NCI-H748 (cell line): ENCODE results near the gene VIL1.

ENCODE experiments used
- DNase-seq: peaks from one replicate; lab custom pipeline; 2025; ENCODE audit not compliant: unreplicated experiment; lab: John Stamatoyannopoulos, UW

VIL1 gene

GRCh38 chr2:218435003-218435982 is 16.4 kb downstream of the VIL1 start:
- no peak for DNase-seq

DNA sequence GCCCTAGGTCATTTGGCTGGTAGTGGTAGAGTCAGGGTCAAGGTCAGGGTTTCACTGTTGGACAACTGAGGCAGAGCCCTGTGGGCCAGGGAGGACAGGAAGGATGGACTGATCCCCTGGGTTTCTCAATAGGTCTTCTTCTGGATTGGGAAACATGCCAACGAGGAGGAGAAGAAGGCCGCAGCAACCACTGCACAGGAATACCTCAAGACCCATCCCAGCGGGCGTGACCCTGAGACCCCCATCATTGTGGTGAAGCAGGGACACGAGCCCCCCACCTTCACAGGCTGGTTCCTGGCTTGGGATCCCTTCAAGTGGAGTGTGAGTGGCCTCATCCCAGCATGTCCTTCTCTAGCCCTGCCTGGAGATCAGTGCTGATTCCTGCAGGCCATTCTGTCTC is 18.1 kb downstream of the VIL1 start:
- no peak for DNase-seq

GRCh38 chr2:218437969-218438368 is 19.0 kb downstream of the VIL1 start:
- no peak for DNase-seq

DNA sequence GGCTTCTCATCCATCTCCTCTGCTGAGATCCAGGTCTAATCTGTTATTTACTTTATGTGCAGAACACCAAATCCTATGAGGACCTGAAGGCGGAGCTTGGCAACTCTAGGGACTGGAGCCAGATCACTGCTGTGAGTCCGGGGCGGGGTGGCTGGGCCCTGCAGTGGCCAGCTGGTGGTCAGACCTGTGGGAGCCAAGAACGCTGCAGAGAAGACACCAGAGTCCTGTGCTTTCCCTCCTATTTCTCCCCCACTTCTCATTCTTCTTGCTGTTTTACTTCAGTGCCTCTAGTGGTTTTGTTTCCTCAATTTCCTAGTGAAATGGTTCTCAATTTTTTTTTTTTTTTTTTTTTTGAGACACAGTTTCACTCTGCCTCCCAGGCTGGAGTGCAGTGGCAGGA is 19.7 kb downstream of the VIL1 start:
- DNase-seq: no peak

- no peak for DNase-seq
Measured at GRCh38 chr2:218444692-218445357, 25.9 kb downstream of the VIL1 start.

DNA sequence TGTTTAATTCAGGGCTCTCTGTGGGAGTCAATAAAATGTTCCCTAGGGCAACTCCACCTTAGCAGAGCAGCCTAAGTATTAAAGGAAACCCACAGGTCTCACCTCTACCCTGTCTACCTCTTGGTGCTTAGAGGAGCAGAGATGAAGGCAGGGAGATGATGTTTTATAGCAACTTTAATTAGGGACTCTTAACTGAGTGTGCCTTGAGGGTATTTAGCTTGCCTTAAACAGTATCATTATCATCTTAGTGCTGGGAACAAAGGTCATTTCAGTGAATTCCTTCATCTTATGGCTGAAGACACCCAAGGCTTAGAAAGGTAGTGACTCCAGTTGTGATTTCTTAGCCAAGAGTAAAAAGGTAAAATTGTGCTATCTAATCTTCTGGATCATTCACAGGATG is 26.7 kb downstream of the VIL1 start:
- DNase-seq: no peak

GRCh38 chr2:218446547-218446946 is 27.6 kb downstream of the VIL1 start:
- DNase-seq: no peak

- no peak for DNase-seq
Measured at GRCh38 chr2:218447072-218447471, 28.1 kb downstream of the VIL1 start.

DNA sequence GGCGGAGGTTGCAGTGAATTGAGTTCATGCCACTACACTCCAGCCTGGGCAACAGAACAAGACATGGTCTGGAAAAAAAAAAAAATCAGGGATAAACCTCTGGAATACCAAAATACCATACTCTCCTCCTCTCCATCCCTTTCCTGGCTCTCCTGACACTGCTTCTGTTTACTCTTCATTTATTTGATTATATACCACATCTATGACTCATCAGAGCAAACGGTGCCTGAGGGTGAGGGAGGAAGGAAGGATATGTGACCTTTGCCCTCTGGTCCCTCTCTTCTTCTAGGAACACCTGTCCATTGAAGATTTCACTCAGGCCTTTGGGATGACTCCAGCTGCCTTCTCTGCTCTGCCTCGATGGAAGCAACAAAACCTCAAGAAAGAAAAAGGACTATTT is 30.0 kb downstream of the VIL1 start:
- no peak for DNase-seq

GRCh38 chr2:218452079-218452478 is 33.2 kb downstream of the VIL1 start:
- DNase-seq: no peak

DNA sequence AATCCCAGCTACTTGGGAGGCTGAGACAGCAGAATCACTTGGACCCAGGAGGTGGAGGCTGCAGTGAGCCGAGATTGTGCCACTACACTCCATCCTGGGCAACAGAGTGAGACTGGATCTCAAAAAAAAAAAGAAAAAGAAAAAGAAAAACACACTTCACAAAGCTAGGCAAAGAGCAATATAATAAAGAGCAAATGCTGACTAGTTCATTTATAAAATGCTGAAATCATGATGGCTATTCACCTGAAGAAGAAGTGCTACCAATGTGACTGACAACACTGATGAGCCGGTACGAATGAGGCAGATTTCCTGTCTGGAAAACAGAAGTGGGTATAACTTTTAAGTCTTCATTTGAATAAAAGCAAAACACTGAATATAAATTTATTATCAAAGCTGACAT is 37.9 kb downstream of the VIL1 start:
- DNase-seq: no peak

DNA sequence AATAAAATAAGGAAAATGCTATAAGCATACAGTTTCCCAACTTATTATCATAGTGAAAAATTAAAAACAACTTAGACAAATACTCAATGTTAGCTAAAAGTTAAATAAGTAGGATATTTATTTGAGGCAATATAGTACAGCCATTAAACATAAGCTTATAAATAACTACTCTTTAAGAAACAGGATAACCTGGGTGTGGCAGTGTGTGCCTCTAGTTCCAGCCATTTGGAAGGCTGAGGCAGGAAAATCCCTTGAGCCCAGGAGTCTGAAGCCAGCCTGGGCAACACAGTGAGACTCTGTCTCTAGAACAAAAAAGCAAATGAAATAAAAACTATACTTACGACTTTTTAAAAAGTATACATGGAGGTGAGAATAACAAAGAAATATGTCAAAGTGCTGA is 39.7 kb downstream of the VIL1 start:
- no peak for DNase-seq

GRCh38 chr2:218465987-218466633 is 47.2 kb downstream of the VIL1 start:
- no peak for DNase-seq

GRCh38 chr2:218470448-218470847 is 51.5 kb downstream of the VIL1 start:
- no peak for DNase-seq

DNA sequence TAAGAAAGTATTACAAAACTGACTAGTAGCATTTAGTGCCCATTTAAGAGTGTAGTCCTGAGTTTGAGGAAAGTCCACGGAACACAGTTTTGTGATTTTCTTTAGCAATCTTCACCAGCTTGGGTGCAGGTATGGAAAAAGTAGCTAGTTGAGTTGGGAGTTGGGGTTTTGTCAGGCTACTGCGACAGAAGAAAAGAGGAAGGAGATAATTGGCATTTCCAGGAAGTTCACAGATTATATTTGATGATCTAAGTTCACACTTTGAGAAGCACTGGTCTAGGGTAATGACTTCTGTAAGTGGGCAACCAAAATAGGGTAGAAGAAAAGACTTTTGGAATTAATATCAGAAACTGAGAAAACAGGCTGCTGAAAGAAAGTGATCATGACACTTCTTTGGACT is 52.1 kb downstream of the VIL1 start:
- DNase-seq: no peak

DNA sequence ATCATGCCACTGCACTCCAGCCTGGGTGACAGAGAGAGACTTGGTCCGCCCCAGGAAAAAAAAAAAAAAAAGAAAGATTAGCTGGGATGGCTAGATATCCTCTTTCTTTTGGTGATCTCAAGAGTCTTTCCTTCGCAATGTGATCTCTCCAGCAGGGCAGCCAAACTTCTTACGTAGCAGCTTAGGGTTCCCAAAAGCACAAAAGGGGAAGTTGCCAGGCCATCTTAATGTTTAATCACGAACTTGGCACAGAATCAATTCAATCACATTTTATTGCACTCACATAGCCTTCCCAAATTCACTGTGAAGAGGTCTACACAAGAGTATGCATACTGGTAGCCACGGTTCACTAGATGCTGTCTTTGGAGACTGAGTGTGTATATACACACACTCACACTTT is 53.1 kb downstream of the VIL1 start:
- no peak for DNase-seq

- no peak for DNase-seq
Measured at GRCh38 chr2:218472988-218473387, 54.1 kb downstream of the VIL1 start.

- DNase-seq: no peak
Measured at GRCh38 chr2:218474527-218474926, 55.6 kb downstream of the VIL1 start.

- no peak for DNase-seq
Measured at GRCh38 chr2:218476676-218477075, 57.8 kb downstream of the VIL1 start.

DNA sequence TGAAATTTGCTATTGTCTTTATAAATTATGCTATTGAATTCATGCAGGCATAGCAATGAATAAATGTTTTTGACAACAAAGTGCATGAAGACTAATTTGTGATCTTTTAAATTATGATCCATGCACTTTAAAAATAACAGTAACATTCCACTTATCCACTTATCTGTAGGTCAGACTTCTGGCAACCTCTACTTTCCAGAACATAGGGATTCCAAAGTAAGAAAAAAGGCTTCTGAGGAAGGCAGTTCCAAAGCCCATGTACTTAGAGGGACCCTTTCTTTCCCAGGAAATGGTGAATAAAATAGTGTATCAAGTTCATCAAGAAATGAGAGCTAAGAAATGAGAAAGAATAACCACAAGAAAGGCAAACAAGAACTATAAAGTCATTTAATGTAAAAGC is 58.3 kb downstream of the VIL1 start:
- no peak for DNase-seq

GRCh38 chr2:218478544-218478943 is 59.6 kb downstream of the VIL1 start:
- no peak for DNase-seq

DNA sequence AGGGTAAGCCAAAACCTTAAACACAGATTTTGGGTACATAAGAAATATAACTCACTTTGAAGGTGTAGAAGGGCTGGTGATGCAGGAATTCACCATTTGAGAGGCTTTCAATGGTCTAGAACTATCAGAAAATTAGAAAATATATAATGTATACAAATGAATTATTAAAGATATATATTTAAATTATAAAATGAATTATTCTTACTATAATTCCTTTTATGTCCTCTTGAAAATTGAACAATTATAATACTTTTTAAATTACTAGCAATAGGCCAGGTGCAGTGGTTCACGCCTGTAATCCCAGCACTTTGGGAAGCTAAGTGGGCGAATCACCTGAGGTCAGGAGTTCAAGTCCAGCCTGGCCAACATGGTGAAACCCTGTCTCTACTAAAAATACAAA is 60.7 kb downstream of the VIL1 start:
- no peak for DNase-seq
